Activated CD4-positive, alpha-beta T cell treated with anti-CD3 and anti-CD28 coated beads, Interleukin-2, Interleukin-6, amounts not matched to agents 100 ng/mL and 50 ng/mL, durations not matched to agents 16 hours and 8 hours (primary cell): ENCODE measurements around the gene ADAM17.
"Not testable (repeated sequence)": the region's sequence is repeated elsewhere in the genome, so short reads cannot be mapped to it uniquely, and the experiment has no call there.

Experiments used
- DNase-seq: peaks from one replicate; pipeline ENCODE4 v3.0.0-alpha.2; 2020

Gene ADAM17

GRCh38 chr2:9518163-9518562 is 37.5 kb downstream of the ADAM17 start:
- DNase-seq: no peak

GRCh38 chr2:9517118-9517782 is 38.4 kb downstream of the ADAM17 start:
- no peak for DNase-seq

- not testable (repeated sequence) for DNase-seq
Observed at GRCh38 chr2:9513946-9514345, 41.7 kb downstream of the ADAM17 start.

GRCh38 chr2:9508931-9509330 is 46.7 kb downstream of the ADAM17 start:
- DNase-seq: no peak

- DNase-seq: no peak
Observed at GRCh38 chr2:9498210-9498609, 57.4 kb downstream of the ADAM17 start.

GRCh38 chr2:9497017-9497416 is 58.6 kb downstream of the ADAM17 start:
- peak; percentile 35 for DNase-seq

GRCh38 chr2:9494081-9494480 is 61.5 kb downstream of the ADAM17 start:
- DNase-seq: peak; percentile 25

GRCh38 chr2:9493478-9493877 is 62.2 kb downstream of the ADAM17 start:
- DNase-seq: peak; percentile 14

GRCh38 chr2:9492927-9493326 is 62.7 kb downstream of the ADAM17 start:
- DNase-seq: no peak

GRCh38 chr2:9490789-9491188 is 64.8 kb downstream of the ADAM17 start:
- DNase-seq: no peak

GRCh38 chr2:9488583-9489547 is 66.8 kb downstream of the ADAM17 start:
- no peak for DNase-seq

GRCh38 chr2:9484533-9484932 is 71.1 kb downstream of the ADAM17 start:
- DNase-seq: no peak

GRCh38 chr2:9483107-9483506 is 72.5 kb downstream of the ADAM17 start:
- DNase-seq: no peak

- no peak for DNase-seq
Observed at GRCh38 chr2:9480157-9480556, 75.5 kb downstream of the ADAM17 start.

GRCh38 chr2:9478526-9478925 is 77.1 kb downstream of the ADAM17 start:
- no peak for DNase-seq

GRCh38 chr2:9477914-9478313 is 77.7 kb downstream of the ADAM17 start:
- peak; percentile 10 for DNase-seq

- DNase-seq: peak; percentile 73
Observed at GRCh38 chr2:9474361-9475057, 81.1 kb downstream of the ADAM17 start, which contains the start of gene IAH1. TSS of gene IAH1 (plus strand) at chr2:9474551. CDS start at chr2:9474567, 16 bp downstream.

- peak; percentile 64 for DNase-seq
Observed at GRCh38 chr2:9473985-9474360, 81.7 kb downstream of the ADAM17 start.

- no peak for DNase-seq
Observed at GRCh38 chr2:9473308-9473984, 82.2 kb downstream of the ADAM17 start.

GRCh38 chr2:9472511-9472910 is 83.1 kb downstream of the ADAM17 start:
- DNase-seq: no peak

GRCh38 chr2:9471206-9471605 is 84.4 kb downstream of the ADAM17 start:
- no peak for DNase-seq

GRCh38 chr2:9467687-9468086 is 87.9 kb downstream of the ADAM17 start:
- no peak for DNase-seq
